Peyer's patch (tissue), 4 donors: ENCODE results near the gene XRN1. TPM values are rescaled to one million over a fixed set of nuclear protein-coding genes. Genes with fewer than 3 reads are reported as not detected.
A peak's percentile ranks its signal among the peaks of the same experiment; 100 is the strongest.
"Not testable (repeated sequence)": the region's sequence is repeated elsewhere in the genome, so short reads cannot be mapped to it uniquely, and the experiment has no call there.

Experiments
- DNase-seq, 3 donors: peaks; one replicate each; pipeline ENCODE4 v3.0.0-alpha.2; 2017 to 2019
- H3K27ac ChIP-seq, 4 donors: fragments of 200-600 bp; sonication (generic); one replicate each; pipeline ENCODE4 v1.5.1; 2016 to 2019
- H3K27me3 ChIP-seq, 2 donors: fragments of 200-600 bp; sonication (generic); one replicate each; pipeline ENCODE4 v1.5.1; 2019
- H3K36me3 ChIP-seq, 3 donors: fragments of 200-600 bp; sonication (generic); one replicate each; pipeline ENCODE4 v1.5.1; 2016 to 2019
- H3K4me1 ChIP-seq, 4 donors: fragments of 200-600 bp; sonication (generic); one replicate each; pipeline ENCODE4 v1.5.1; 2016 to 2019
- H3K4me3 ChIP-seq, 4 donors: fragments of 200-600 bp; sonication (generic); 1 replicate in 3 of 4; 2 replicates in 1 of 4; pipeline ENCODE4 v1.5.1; 2016 to 2019; ENCODE audit warnings: mild to moderate bottlenecking in 1 of 4
- H3K9me3 ChIP-seq, 4 donors: fragments of 200-600 bp; sonication (generic); one replicate each; pipeline ENCODE4 v1.5.1; 2016 to 2019; ENCODE audit warnings: mild to moderate bottlenecking in 1 of 4
- CTCF ChIP-seq, 6 experiments: fragments of 450-650 bp in 4 of 6; fragments of 200-600 bp in 2 of 6; sonication (generic) in 1 of 6; IDR thresholded peaks; one replicate each; pipeline ENCODE4 v1.5.1; 2017 to 2019; ENCODE audit warnings: antibody characterized with exemption in 6 of 6, mild to moderate bottlenecking in 3 of 6, moderate library complexity in 1 of 6
- POLR2A ChIP-seq, 2 donors: fragments of 450-650 bp; IDR thresholded peaks; one replicate each; pipeline ENCODE4 v1.5.1; 2017; ENCODE audit warnings: antibody characterized with exemption in 2 of 2, mild to moderate bottlenecking in 2 of 2, moderate library complexity in 2 of 2
- total RNA-seq, 4 donors: library from RNA; depleted of rRNA; stranded (reverse); fragments of >200 nt; gene quantifications; one replicate each; pipeline ENCODE4 v1.1.0, GENCODE V29; 2016

The XRN1 gene
- total RNA-seq, 4 donors from 2014 or later: 74.6 to 95.2 (median 80.9) TPM

GRCh38 chr3:142445816-142446254 is 2.0 kb downstream of the XRN1 start:
- peaks cover 0 to 26% (median 0%) of the 10 kb centered on the region in 4 donors for H3K4me1 ChIP-seq
- no peaks in the 10 kb centered on the region for H3K27me3 ChIP-seq
- TF ChIP-seq POLR2A (IDR thresholded peaks at IDR 0.05) (peak; percentile 58 to 77), CTCF (IDR thresholded peaks at IDR 0.05) (no peak)
- H3K27ac ChIP-seq: peak overlapping the region in 3 of 4 donors; percentile 97 to 99 (median 99)
- H3K4me3 ChIP-seq: peak overlapping the region in 2 of 4 donors; percentile 80 to 84
- no peaks in the 10 kb centered on the region for H3K9me3 ChIP-seq
- DNase-seq: peak in 1 of 3 donors; percentile 56
- no peaks in the 10 kb centered on the region for H3K36me3 ChIP-seq

- no peaks in the 10 kb centered on the region for H3K27me3 ChIP-seq
- TF ChIP-seq POLR2A (IDR thresholded peaks at IDR 0.05) (no peak), CTCF (IDR thresholded peaks at IDR 0.05) (no peak)
- no peak for DNase-seq
- H3K4me3 ChIP-seq: no peak overlapping the region
- peaks cover 0 to 36% (median 0%) of the 10 kb centered on the region in 4 donors for H3K4me1 ChIP-seq
- no peak overlapping the region for H3K27ac ChIP-seq
- no peaks in the 10 kb centered on the region for H3K9me3 ChIP-seq
- no peaks in the 10 kb centered on the region for H3K36me3 ChIP-seq
These were observed 3.5 kb downstream of the XRN1 start for GRCh38 chr3:142444343-142444742.

DNA sequence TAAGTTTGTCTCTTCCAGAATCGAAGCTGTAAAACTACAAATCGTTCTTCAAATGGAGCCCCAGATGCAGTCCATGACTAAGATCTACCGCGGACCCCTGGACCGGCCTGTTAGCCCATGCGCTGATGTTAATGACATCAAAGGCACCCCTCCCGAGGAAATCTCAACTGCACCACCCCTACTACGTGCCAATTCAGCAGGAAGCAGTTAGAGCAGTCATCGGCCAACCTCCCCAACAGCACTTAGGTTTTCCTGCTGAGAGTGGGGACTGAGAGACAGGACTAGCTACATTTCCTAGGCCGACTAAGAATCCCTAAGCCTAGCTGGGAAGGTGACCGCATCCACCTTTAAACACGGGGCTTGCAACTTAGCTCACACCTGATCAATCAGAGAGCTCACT is 4.8 kb downstream of the XRN1 start:
- not testable (repeated sequence) for DNase-seq, H3K27me3 ChIP-seq, H3K36me3 ChIP-seq, H3K9me3 ChIP-seq, H3K27ac ChIP-seq, H3K4me3 ChIP-seq
- peaks cover 0 to 39% (median 0%) of the 10 kb centered on the region in 4 donors for H3K4me1 ChIP-seq

GRCh38 chr3:142439499-142440220 is 8.2 kb downstream of the XRN1 start:
- not testable (repeated sequence) for DNase-seq, H3K9me3 ChIP-seq, H3K36me3 ChIP-seq, H3K4me3 ChIP-seq, H3K27me3 ChIP-seq
- Histone ChIP-seq H3K4me1 (peaks cover 0 to 34% (median 0%) of the 10 kb centered on the region in 4 donors), H3K27ac (peak overlapping the region in 1 of 4 donors; percentile 49)

GRCh38 chr3:142438096-142438495 is 9.7 kb downstream of the XRN1 start:
- not testable (repeated sequence) for DNase-seq, H3K27ac ChIP-seq, H3K27me3 ChIP-seq, H3K9me3 ChIP-seq, H3K36me3 ChIP-seq, H3K4me3 ChIP-seq
- H3K4me1 ChIP-seq: peaks cover 0 to 34% (median 0%) of the 10 kb centered on the region in 4 donors

DNA sequence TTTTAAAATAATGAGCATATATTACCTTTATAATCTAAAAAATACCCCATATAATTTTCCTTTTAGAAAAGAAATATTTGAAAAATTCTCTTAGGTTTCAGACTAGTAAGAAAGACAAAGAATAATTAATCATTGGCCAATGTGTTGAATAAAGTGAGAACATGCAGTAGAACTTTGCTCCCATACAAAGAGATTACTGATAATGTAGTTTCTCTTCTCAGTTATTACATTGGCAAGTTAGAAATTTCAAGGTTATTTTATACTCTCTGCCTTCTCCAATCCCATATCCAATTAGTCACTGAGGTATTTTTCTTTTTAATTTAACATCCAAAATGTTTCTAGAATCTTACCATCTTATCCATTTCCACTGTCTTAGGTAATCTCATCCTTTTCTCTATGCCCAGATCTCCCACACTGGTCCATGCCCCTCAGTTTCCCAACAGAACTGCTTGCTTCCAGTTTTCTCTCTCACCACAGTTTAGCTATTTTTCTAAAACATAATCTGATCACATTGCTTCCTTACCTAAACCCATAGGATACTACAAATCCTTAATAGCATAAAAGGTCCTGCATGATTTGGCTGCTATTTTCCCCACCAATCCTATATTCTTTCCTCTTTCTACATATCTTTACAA is 10.8 kb downstream of the XRN1 start:
- TF ChIP-seq POLR2A (IDR thresholded peaks at IDR 0.05) (no peak), CTCF (IDR thresholded peaks at IDR 0.05) (no peak)

DNA sequence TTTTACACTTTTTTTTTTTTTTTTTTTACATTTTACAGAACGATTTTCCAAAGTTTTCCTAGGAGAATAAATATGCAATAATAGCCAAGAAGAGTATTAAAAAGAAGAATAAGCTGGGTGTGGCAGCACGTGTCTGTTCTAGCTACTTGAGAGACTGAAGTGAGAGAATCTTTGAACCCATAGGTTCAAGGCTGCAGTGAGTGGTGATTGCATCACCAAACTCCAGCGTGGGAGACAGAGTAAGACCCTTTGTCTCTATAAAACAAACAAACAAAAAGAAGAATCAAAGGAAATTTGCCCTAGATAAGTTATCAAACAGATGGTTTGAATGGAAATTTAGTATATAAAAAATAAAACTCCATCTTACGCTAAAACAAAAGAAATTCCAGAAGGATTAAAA is 13.3 kb downstream of the XRN1 start:
- no peak for DNase-seq
- Histone ChIP-seq H3K27ac (no peak overlapping the region), H3K9me3 (no peaks in the 10 kb centered on the region), H3K36me3 (peaks cover 0 to 31% (median 0%) of the 10 kb centered on the region in 3 donors), H3K4me1 (peaks cover 0 to 27% (median 0%) of the 10 kb centered on the region in 4 donors), H3K4me3 (no peak overlapping the region), H3K27me3 (no peaks in the 10 kb centered on the region)
- TF ChIP-seq POLR2A (IDR thresholded peaks at IDR 0.05) (no peak), CTCF (IDR thresholded peaks at IDR 0.05) (no peak)

More for the DNA sequence above, 10.8 kb downstream of the XRN1 start:
- Histone ChIP-seq H3K4me3 (no peak overlapping the region), H3K4me1 (peaks cover 0 to 35% (median 0%) of the 10 kb centered on the region in 4 donors), H3K27me3 (no peaks in the 10 kb centered on the region), H3K9me3 (no peaks in the 10 kb centered on the region), H3K36me3 (peaks cover 0 to 10% (median 0%) of the 10 kb centered on the region in 3 donors), H3K27ac (peak overlapping the region in 3 of 4 donors; percentile 12 to 59 (median 56))
- no peak for DNase-seq
